Esophagus squamous epithelium (tissue), 4 donors: ENCODE measurements around the gene MRPS17.

ENCODE experiments used
- POLR2A ChIP-seq, 4 donors: fragments of 450-650 bp; IDR thresholded peaks; one replicate each; pipeline ENCODE4 v1.6.1; 2017; ENCODE audit warnings: antibody characterized with exemption in 4 of 4, mild to moderate bottlenecking in 4 of 4, moderate library complexity in 3 of 4
- TF ChIP-seq, protein P1 (sequence below), 6 experiments: fragments of 450-650 bp in 4 of 6; fragments of 200-600 bp in 2 of 6; sonication (generic) in 2 of 6; IDR thresholded peaks; one replicate each; pipeline ENCODE4 v1.5.1; 2016 to 2019; ENCODE audit warnings: antibody characterized with exemption in 6 of 6, mild to moderate bottlenecking in 4 of 6, moderate library complexity in 4 of 6

DNA sequence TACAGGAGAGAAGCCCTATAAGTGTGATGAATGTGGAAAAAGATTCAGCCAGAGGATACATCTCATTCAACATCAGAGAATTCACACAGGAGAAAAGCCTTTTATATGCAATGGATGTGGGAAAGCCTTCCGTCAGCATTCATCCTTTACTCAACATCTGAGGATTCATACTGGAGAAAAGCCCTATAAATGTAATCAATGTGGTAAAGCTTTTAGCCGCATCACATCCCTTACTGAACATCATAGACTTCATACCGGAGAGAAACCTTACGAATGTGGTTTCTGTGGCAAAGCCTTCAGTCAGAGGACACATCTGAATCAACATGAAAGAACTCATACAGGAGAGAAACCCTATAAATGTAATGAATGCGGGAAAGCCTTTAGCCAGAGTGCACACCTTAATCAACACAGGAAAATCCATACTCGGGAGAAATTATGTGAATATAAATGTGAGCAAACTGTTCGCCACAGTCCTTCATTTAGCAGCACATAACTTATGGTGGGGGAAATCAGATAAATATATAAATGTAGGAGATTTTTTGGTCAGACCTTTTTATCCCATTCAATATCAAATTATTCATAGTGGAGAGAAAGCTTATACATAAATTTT lies 12.1 kb upstream of the MRPS17 start:
- no peak for TF ChIP-seq POLR2A (IDR thresholded peaks at IDR 0.05)
- TF ChIP-seq, protein P1, sequence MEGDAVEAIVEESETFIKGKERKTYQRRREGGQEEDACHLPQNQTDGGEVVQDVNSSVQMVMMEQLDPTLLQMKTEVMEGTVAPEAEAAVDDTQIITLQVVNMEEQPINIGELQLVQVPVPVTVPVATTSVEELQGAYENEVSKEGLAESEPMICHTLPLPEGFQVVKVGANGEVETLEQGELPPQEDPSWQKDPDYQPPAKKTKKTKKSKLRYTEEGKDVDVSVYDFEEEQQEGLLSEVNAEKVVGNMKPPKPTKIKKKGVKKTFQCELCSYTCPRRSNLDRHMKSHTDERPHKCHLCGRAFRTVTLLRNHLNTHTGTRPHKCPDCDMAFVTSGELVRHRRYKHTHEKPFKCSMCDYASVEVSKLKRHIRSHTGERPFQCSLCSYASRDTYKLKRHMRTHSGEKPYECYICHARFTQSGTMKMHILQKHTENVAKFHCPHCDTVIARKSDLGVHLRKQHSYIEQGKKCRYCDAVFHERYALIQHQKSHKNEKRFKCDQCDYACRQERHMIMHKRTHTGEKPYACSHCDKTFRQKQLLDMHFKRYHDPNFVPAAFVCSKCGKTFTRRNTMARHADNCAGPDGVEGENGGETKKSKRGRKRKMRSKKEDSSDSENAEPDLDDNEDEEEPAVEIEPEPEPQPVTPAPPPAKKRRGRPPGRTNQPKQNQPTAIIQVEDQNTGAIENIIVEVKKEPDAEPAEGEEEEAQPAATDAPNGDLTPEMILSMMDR (IDR thresholded peaks at IDR 0.05), result no peak
